Measurements from ENCODE around the gene APOH. TPM values are rescaled to one million over a fixed set of nuclear protein-coding genes. Genes with fewer than 3 reads are reported as not detected.

The APOH gene
- total and polyA plus RNA-seq, 2 of the 8 experiments (the other 6 are each of a cell fraction or from before 2014, with no cell fraction given) = not detected

DNA sequence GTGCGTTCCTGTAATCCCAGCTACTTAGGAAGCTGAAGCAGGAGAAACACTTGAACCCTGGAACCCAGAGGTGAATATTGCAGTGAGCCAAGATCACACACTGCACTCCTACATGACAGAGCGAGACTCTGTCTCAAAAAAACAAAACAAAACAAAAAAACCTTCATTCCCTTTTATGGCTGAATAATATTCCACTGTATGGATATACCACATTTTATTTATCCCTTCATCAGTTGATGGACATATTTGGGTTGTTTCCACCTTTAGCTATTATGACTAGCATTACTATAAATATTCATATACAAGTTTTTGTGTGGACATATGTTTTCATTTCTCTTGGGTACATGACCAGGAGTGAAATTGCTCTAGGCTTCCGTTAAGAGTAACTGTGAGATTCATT is 42.3 kb upstream of the APOH start:
- Histone ChIP-seq H3K27me3 (replicated peaks in 1 of 4; ENCODE audit: control insufficient read depth in 3 of 4, extremely low read depth in 1 of 4, insufficient read depth in 3 of 4, low read length in 3 of 4) (no peaks in the 10 kb centered on the region; a peak in 1 of 7 replicates), H3K9me3 (ENCODE audit: insufficient read depth in 2 of 2, low read depth in 1 of 2, low read length in 1 of 2) (peaks cover 3% of the 10 kb centered on the region in 2 experiments; a peak in 2 of 4 replicates), H2BK15ac (ENCODE audit: low read length) (no peak overlapping the region), H2BK20ac (ENCODE audit: low read length) (no peak overlapping the region), H3K14ac (ENCODE audit: insufficient read length) (no peak overlapping the region), H2BK120ac (replicated peaks; ENCODE audit: low read depth, low read length) (no peak overlapping the region), H2BK12ac (ENCODE audit: low read depth, low read length) (no peak overlapping the region), H4K5ac (ENCODE audit: insufficient read length, low read depth, low read length) (no peak overlapping the region), H2AK5ac (ENCODE audit: low read depth, low read length) (no peak overlapping the region), H4K91ac (replicated peaks; ENCODE audit: insufficient read length, low read length) (no peak overlapping the region), H3K27ac (ENCODE audit: low read depth, low read length) (no peak overlapping the region), H4K8ac (ENCODE audit: extremely low read depth, insufficient read depth, low read length) (no peak overlapping the region), H3K4me2 (ENCODE audit: insufficient read depth in 1 of 2, low read depth in 2 of 2, low read length in 2 of 2) (no peak overlapping the region), H3K79me2 (ENCODE audit: control insufficient read depth in 1 of 2, insufficient read depth in 2 of 2, low read length in 2 of 2) (no peaks in the 10 kb centered on the region), H3K18ac (ENCODE audit: extremely low read depth, low read length) (no peak overlapping the region), H3K23me2 (ENCODE audit: low read depth, low read length) (no peaks in the 10 kb centered on the region), H3K36me3 (ENCODE audit: control insufficient read depth in 2 of 4, insufficient read depth in 4 of 4, low read length in 3 of 4) (no peaks in the 10 kb centered on the region), H2AFZ (ENCODE audit: low read length) (no peak overlapping the region), H4K20me1 (replicated peaks in 1 of 2; ENCODE audit: control insufficient read depth in 1 of 2, insufficient read depth in 2 of 2, low read length in 2 of 2) (no peaks in the 10 kb centered on the region), H3K4me1 (replicated peaks in 1 of 4; ENCODE audit: control insufficient read depth in 3 of 4, insufficient read depth in 4 of 4, low read length in 3 of 4) (no peaks in the 10 kb centered on the region), H3K79me1 (ENCODE audit: low read depth, low read length) (no peaks in the 10 kb centered on the region), H3K56ac (replicated peaks; ENCODE audit: insufficient read length, low read depth, low read length) (no peak overlapping the region), H3K23ac (ENCODE audit: insufficient read length) (no peak overlapping the region), H3K9ac (replicated peaks in 1 of 4; ENCODE audit: extremely low read depth in 1 of 4, low read depth in 3 of 4, low read length in 3 of 4) (no peak overlapping the region), H3K4me3 (ENCODE audit: extremely low read depth in 1 of 4, insufficient read depth in 2 of 4, low read depth in 3 of 4, low read length in 4 of 4) (no peak overlapping the region), H3K4ac (replicated peaks; ENCODE audit: insufficient read length, low read depth, low read length) (no peak overlapping the region), H2BK5ac (ENCODE audit: low read depth, low read length) (no peak overlapping the region)
- 93% methylated on average over 3 of the region's 3 CpGs; no CpG with 5 or more reads in 1 of the 2 experiments for WGBS, 2 experiments (ENCODE audit: extremely low coverage in 1 of 2, insufficient coverage in 1 of 2, insufficient read length in 1 of 2, insufficient replicate concordance in 2 of 2, low coverage in 1 of 2, low lambda C conversion rate in 2 of 2, missing lambda C conversion rate in 1 of 2)
- ChIA-PET CTCF (ENCODE audit: partially characterized antibody) (no interaction called here), POLR2A (ENCODE audit: partially characterized antibody) (no interaction called here)
- DNase-seq (ENCODE audit: low read depth in 1 of 2, low spot score in 2 of 2) (no peak), FAIRE-seq (no peak)
- no peak for TF ChIP-seq CHD1 (IDR thresholded peaks at IDR 0.05; ENCODE audit: low read depth, low read length)
- no peak for TF ChIP-seq JUND (IDR thresholded peaks at IDR 0.05; ENCODE audit: low read length)
- TF ChIP-seq, protein P1, sequence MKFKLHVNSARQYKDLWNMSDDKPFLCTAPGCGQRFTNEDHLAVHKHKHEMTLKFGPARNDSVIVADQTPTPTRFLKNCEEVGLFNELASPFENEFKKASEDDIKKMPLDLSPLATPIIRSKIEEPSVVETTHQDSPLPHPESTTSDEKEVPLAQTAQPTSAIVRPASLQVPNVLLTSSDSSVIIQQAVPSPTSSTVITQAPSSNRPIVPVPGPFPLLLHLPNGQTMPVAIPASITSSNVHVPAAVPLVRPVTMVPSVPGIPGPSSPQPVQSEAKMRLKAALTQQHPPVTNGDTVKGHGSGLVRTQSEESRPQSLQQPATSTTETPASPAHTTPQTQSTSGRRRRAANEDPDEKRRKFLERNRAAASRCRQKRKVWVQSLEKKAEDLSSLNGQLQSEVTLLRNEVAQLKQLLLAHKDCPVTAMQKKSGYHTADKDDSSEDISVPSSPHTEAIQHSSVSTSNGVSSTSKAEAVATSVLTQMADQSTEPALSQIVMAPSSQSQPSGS (IDR thresholded peaks at IDR 0.05; ENCODE audit: low read length) = no peak
- no peak for TF ChIP-seq ZNF274 (IDR thresholded peaks at IDR 0.05; ENCODE audit: borderline replicate concordance, extremely low read depth, low read length)
- TF ChIP-seq HDAC6 (IDR thresholded peaks at IDR 0.05; ENCODE audit: low read depth, low read length) = no peak
- TF ChIP-seq CREB1 (IDR thresholded peaks at IDR 0.05) = no peak
- TF ChIP-seq POLR2AphosphoS5 (IDR thresholded peaks at IDR 0.05; ENCODE audit: low read depth, low read length) = no peak
- no peak for TF ChIP-seq TAF7 (optimal IDR thresholded peaks at IDR 0.05; ENCODE audit: borderline replicate concordance, low read depth, low read length)
- no peak for TF ChIP-seq MAFK (IDR thresholded peaks at IDR 0.05; ENCODE audit: low read depth, low read length)
- TF ChIP-seq SP2 (IDR thresholded peaks at IDR 0.05; ENCODE audit: low read length) = no peak
- no peak for TF ChIP-seq POLR2A (IDR thresholded peaks at IDR 0.05; ENCODE audit: control extremely low read depth in 1 of 2, low read depth in 2 of 2, low read length in 2 of 2)
- TF ChIP-seq EZH2 (IDR thresholded peaks at IDR 0.05; ENCODE audit: low read depth, low read length, severe bottlenecking) = no peak
- no peak for TF ChIP-seq TBP (IDR thresholded peaks at IDR 0.05; ENCODE audit: low read depth, low read length)
- TF ChIP-seq KDM1A (IDR thresholded peaks at IDR 0.05; ENCODE audit: borderline replicate concordance, low read length) = no peak
- TF ChIP-seq FOSL1 (IDR thresholded peaks at IDR 0.05; ENCODE audit: insufficient read depth, low read depth, low read length) = no peak

Data from H1 (cell line).